Activated gamma-delta T cell treated with Interleukin-2 at 50 U/mL for 16 hours (primary cell): ENCODE data around the gene AHNAK2.

Experiments used
- DNase-seq: peaks from one replicate; pipeline ENCODE4 v3.0.0-alpha.2; 2020

Gene AHNAK2

GRCh38 chr14:105011312-105011990 is 33.3 kb upstream of the AHNAK2 start:
- no peak for DNase-seq

GRCh38 chr14:105010891-105011291 is 32.7 kb upstream of the AHNAK2 start:
- no peak for DNase-seq

- DNase-seq: no peak
These were observed 31.9 kb upstream of the AHNAK2 start for GRCh38 chr14:105010106-105010505.

GRCh38 chr14:105007593-105008264 is 29.6 kb upstream of the AHNAK2 start:
- no peak for DNase-seq

- DNase-seq: no peak
These were observed 28.8 kb upstream of the AHNAK2 start for GRCh38 chr14:105006831-105007592.

- no peak for DNase-seq
These were observed 28.0 kb upstream of the AHNAK2 start for GRCh38 chr14:105005929-105006830.

- no peak for DNase-seq
These were observed 27.3 kb upstream of the AHNAK2 start for GRCh38 chr14:105005329-105005928.

GRCh38 chr14:104999361-104999760 is 21.2 kb upstream of the AHNAK2 start:
- no peak for DNase-seq

GRCh38 chr14:104998801-104999200 is 20.6 kb upstream of the AHNAK2 start:
- DNase-seq: no peak

- no peak for DNase-seq
These were observed 18.3 kb upstream of the AHNAK2 start for GRCh38 chr14:104996483-104996882.

- no peak for DNase-seq
These were observed 17.9 kb upstream of the AHNAK2 start for GRCh38 chr14:104996032-104996431.

GRCh38 chr14:104994978-104995377 is 16.8 kb upstream of the AHNAK2 start:
- no peak for DNase-seq

GRCh38 chr14:104993808-104994591 is 15.8 kb upstream of the AHNAK2 start:
- DNase-seq: no peak

- no peak for DNase-seq
These were observed 15.1 kb upstream of the AHNAK2 start for GRCh38 chr14:104993306-104993705.

- no peak for DNase-seq
These were observed 14.3 kb upstream of the AHNAK2 start for GRCh38 chr14:104992501-104992900.

GRCh38 chr14:104991896-104992230 is 13.7 kb upstream of the AHNAK2 start:
- no peak for DNase-seq

GRCh38 chr14:104989951-104990303 is 11.8 kb upstream of the AHNAK2 start:
- no peak for DNase-seq

- no peak for DNase-seq
These were observed 11.2 kb upstream of the AHNAK2 start for GRCh38 chr14:104989236-104989950.

- DNase-seq: no peak
These were observed 8.5 kb upstream of the AHNAK2 start for GRCh38 chr14:104986487-104987164.

GRCh38 chr14:104985675-104986486 is 7.7 kb upstream of the AHNAK2 start, which contains the start of gene CLBA1:
CLBA1 (plus strand) TSS chr14:104985788; CDS start chr14:104986432, 644 bp downstream.
- DNase-seq: peak; percentile 83
